ENCODE results near the gene ZSCAN10. TPM values are rescaled to one million over a fixed set of nuclear protein-coding genes. Genes with fewer than 3 reads are reported as not detected.

The ZSCAN10 gene
- total RNA-seq, 1 donor from 2014 or later: 0.34 TPM

GRCh38 chr16:3087243-3088235, 11.6 kb downstream of the ZSCAN10 start:
- no peaks in the 10 kb centered on the region for H3K36me3 Mint-ChIP-seq (ENCODE audit: insufficient read depth)
- no peak overlapping the region for H3K27ac Mint-ChIP-seq
- H3K27me3 Mint-ChIP-seq: no peaks in the 10 kb centered on the region
- H3K9me3 Mint-ChIP-seq (ENCODE audit: low read depth): no peaks in the 10 kb centered on the region
- H3K4me1 Mint-ChIP-seq (ENCODE audit: low read depth): peaks cover 1% of the 10 kb centered on the region
- H3K4me3 Mint-ChIP-seq (ENCODE audit: low read depth): no peak overlapping the region
- DNase-seq (ENCODE audit: low spot score, unreplicated experiment): no peak
- TF ChIP-seq CTCF (IDR thresholded peaks at IDR 0.05; ENCODE audit: unreplicated experiment): peak; percentile 23

GRCh38 chr16:3086596-3087242, 12.4 kb downstream of the ZSCAN10 start:
- no peak for DNase-seq (ENCODE audit: low spot score, unreplicated experiment)
- Mint-ChIP-seq H3K9me3 (ENCODE audit: low read depth) (no peaks in the 10 kb centered on the region), H3K36me3 (ENCODE audit: insufficient read depth) (no peaks in the 10 kb centered on the region), H3K27ac (no peak overlapping the region), H3K4me1 (ENCODE audit: low read depth) (peaks cover 1% of the 10 kb centered on the region), H3K27me3 (no peaks in the 10 kb centered on the region), H3K4me3 (ENCODE audit: low read depth) (no peak overlapping the region)
- no peak for TF ChIP-seq CTCF (IDR thresholded peaks at IDR 0.05; ENCODE audit: unreplicated experiment)

- H3K27ac Mint-ChIP-seq: no peak overlapping the region
- peaks cover 1% of the 10 kb centered on the region for H3K4me1 Mint-ChIP-seq (ENCODE audit: low read depth)
- no peak for TF ChIP-seq CTCF (IDR thresholded peaks at IDR 0.05; ENCODE audit: unreplicated experiment)
- H3K36me3 Mint-ChIP-seq (ENCODE audit: insufficient read depth): no peaks in the 10 kb centered on the region
- H3K9me3 Mint-ChIP-seq (ENCODE audit: low read depth): no peaks in the 10 kb centered on the region
- DNase-seq (ENCODE audit: low spot score, unreplicated experiment): no peak
- peaks cover under 1% of the 10 kb centered on the region for H3K27me3 Mint-ChIP-seq
- no peak overlapping the region for H3K4me3 Mint-ChIP-seq (ENCODE audit: low read depth)
Measured at GRCh38 chr16:3085868-3086595, 13.1 kb downstream of the ZSCAN10 start.

- no peaks in the 10 kb centered on the region for H3K9me3 Mint-ChIP-seq (ENCODE audit: low read depth)
- H3K4me1 Mint-ChIP-seq (ENCODE audit: low read depth): peaks cover 1% of the 10 kb centered on the region
- DNase-seq (ENCODE audit: low spot score, unreplicated experiment): no peak
- no peak for TF ChIP-seq CTCF (IDR thresholded peaks at IDR 0.05; ENCODE audit: unreplicated experiment)
- no peaks in the 10 kb centered on the region for H3K36me3 Mint-ChIP-seq (ENCODE audit: insufficient read depth)
- H3K4me3 Mint-ChIP-seq (ENCODE audit: low read depth): no peak overlapping the region
- peaks cover 6% of the 10 kb centered on the region for H3K27me3 Mint-ChIP-seq
- H3K27ac Mint-ChIP-seq: no peak overlapping the region
Measured at GRCh38 chr16:3084969-3085670, 14.0 kb downstream of the ZSCAN10 start.
